Measurements from ENCODE around the gene RTL10.
"Not testable (repeated sequence)": the region's sequence is repeated elsewhere in the genome, so short reads cannot be mapped to it uniquely, and the experiment has no call there.

The RTL10 gene

DNA sequence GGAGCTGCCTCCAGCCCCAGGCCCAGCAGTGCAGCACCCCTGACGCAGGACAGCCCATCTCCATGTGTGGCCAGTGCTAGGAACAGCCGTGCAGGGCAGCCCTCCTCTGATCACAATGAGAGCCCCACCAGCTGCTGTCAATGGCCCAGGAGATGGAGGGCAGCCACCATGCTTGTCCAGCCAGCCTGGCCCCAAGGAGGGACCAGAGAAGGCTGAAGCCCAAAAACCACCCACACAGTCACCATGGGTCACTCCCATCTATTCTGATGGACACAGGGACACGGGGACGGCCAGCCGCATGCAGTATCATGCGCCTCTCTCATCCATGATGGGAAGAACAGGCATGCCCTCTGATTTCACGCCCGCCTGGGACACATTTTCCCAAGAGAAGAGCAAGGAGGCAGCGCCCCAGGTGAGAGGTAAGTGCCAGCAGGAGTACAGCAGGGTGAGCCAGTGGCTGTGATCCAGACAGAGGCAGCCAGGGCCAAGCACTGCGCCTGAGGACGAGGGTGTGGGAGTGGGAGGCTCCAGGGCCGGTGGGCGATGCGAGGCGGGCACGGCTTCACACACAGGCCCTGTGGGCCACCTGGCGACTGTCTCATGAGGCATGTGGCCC lies 33.6 kb upstream of the RTL10 start:
- no peak for DNase-seq

- DNase-seq = peak; percentile 66
Measured at GRCh38 chr22:19887256-19887985, 32.7 kb upstream of the RTL10 start.

GRCh38 chr22:19886605-19887255 lies 32.1 kb upstream of the RTL10 start:
- peak; percentile 75 for DNase-seq

GRCh38 chr22:19885841-19886592 lies 31.3 kb upstream of the RTL10 start:
- DNase-seq = no peak

DNA sequence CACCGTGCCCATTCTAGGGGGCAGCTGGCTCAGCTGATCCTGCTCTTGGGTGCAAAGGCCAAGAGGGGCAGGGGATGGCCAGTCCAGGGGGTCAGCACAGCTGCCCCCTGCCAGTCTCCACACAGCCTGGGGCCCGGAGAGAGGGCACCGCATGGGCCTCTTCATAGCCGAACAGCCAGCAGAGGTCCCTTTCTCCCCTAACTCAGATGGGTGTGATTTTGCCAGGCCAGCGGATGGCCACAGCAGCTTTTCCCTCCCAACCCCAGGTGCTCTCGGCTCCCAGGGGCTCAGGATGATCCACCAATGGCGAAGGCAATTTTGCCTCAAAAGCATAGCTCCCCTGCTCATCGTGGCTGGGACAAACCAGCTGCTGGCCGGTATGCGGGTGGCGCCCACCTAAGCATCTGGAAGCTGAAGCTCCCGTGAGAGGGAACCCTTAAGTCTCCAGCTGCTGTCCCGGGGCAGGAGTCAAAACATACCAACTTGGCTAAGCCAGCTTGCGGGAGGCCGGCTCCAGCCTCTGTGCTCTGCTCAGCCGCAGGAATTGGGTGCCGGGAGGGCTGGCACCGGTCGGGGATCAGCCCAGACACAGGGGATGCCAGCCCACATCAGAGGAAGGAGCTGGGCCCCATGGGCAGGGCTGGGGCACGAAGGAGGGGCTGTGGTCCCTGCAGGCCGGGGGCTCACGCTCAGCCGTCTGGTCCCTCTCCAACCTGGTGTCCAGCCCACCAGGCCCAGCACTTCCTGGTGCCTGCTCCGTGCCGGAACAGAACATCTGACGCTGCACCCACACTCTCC lies 30.5 kb upstream of the RTL10 start:
- DNase-seq = no peak

GRCh38 chr22:19884161-19884953 lies 29.7 kb upstream of the RTL10 start:
- no peak for DNase-seq

DNA sequence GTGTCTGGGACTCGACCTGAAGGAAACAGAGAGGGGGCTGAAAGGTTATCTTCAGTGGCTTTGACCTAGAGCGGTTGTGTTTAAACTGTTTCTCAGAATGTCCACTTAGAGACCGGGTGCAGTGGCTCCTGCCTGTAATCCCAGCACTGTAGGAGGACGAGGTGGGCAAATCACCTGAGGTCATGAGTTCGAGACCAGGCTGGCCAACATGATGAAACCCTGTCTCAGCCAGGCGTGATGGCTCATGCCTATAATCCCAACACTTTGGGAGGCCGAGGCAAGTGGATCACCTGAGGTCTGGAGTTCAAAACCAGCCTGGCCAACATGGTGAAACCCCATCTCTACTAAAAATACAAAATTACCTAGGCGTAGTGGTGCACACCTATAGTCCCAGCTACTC lies 28.8 kb upstream of the RTL10 start:
- DNase-seq = not testable (repeated sequence)

- DNase-seq = no peak
Measured at GRCh38 chr22:19882446-19883381, 28.0 kb upstream of the RTL10 start.

DNA sequence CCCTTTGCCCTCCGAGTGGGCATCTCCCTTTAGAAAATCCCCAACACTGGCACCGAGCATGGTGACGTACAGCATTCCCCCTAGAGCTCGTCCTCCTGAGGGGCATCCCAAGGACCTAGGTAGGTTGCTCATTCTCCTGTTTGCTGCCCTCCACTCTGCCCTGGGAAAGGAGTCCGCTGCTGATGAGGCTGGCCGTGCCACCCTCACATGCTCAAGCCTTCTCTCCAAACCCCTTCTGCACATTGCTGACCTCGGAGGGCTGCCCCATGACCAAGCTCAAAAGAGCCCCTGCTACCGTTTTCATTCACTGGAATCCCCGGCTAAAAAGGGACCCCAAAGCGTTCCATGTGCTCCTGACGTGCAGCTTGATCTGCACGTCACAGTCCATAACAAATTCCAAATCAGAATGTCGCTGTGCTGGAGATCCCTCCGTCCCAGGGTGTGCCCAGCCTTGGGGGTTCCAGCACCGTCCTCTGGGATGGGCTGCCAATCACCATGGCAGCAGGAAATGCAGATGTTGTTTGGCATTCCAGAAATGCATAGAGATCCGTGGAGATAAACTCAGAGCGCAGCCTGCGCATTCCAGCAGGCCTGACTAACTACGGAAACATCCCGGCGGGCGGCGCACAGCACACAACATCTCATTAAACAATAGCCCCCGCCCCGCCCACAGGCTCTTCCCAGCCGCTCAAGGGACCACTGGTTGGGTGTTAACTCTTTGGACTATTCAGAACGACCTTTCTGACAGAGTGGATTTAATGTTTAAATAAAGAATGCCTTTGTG lies 26.3 kb upstream of the RTL10 start:
- no peak for DNase-seq

- no peak for DNase-seq
Measured at GRCh38 chr22:19879992-19880785, 25.5 kb upstream of the RTL10 start.

DNA sequence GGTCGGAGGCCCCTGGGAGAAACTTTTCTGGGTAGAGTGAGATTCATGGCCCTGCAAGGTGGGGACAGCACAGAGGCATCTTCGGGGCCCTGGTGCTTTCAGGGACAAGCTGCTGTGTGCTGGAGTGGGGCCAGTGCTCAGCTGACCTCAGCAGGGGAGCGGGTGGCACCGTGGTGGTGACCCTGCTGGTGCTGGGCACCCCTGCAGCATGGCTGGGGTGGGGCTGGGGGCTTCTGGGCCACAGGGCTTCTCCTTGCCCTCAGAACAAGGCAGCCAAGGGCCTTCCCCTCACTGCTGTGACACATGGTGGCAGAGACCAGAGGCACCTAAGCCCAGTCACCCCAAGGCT lies 24.9 kb upstream of the RTL10 start:
- no peak for DNase-seq

DNA sequence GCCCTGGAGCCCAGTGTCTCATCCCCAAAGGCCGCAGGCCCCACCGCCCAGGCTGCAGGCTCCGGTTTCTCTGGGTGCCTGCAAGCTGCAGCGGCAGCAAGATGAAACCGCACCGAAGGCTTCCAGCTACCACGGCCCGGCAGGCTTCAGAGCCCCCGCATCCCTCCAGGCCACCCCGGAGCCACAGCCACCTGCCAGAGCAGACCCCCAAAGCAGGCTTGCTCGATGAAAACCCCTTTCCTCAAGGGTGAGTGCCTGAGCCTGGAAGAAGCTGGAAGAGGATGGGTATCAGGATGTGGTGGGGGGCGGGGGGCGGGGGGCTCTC lies 24.5 kb upstream of the RTL10 start:
- DNase-seq = no peak

DNA sequence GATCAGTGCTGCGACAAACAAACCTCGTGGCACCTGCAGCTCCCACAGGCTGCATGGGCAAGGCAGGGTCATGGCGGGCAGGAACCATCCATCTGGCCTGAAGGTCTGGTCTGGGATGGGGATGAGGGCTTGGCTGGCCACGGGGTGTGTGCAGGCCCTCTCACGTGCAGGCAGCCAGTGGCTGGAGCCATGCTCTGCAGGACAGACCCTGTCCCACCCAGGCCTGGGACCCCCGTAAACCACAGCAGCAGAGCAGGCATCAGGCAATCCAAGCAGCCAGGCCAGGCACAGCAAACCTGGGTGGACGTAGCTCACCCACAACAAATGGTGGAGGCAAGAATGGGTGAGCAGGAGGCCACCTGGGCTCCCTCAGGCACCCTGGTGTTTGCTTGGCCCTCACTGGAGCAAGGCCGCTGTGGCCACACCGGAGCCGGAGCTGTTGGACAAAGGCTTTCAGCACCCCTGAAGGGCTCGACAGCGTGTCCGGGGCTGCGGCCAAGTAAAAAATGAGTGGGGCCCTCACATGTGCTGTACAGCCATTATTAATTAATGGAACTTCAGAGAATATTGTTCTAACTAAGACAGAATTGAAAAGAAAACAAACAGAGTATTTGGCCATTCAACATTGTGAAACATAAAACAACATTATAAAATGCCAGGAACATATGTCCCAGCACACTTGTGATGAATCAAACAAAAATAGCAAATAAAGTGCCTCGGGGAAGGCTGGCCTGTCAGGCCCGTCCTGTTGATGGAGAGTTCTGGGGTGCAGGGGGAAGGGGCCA lies 24.0 kb upstream of the RTL10 start:
- no peak for DNase-seq

GRCh38 chr22:19877626-19878339 lies 23.1 kb upstream of the RTL10 start:
- no peak for DNase-seq

GRCh38 chr22:19876941-19877625 lies 22.4 kb upstream of the RTL10 start:
- no peak for DNase-seq

- no peak for DNase-seq
Measured at GRCh38 chr22:19876314-19876940, 21.8 kb upstream of the RTL10 start.
